HG02759 (cell line): Measurements from ENCODE around the gene CGB7.

Source experiments
- ATAC-seq: cut with Tn5 transposase; IDR thresholded peaks from one replicate; pipeline ENCODE4 v1.9.1; 2021; ENCODE audit warnings: mild to moderate bottlenecking, moderate library complexity; ENCODE audit not compliant: unreplicated experiment

Gene CGB7

GRCh38 chr19:49017041-49017665 lies 40.4 kb downstream of the CGB7 start, which contains the start of gene LHB:
TSS of gene LHB (minus strand) at chr19:49017091. CDS start at chr19:49017081, 10 bp downstream.
- ATAC-seq: no peak

GRCh38 chr19:49016067-49016839 lies 41.3 kb downstream of the CGB7 start:
- no peak for ATAC-seq

- no peak for ATAC-seq
These were observed 42.7 kb downstream of the CGB7 start for GRCh38 chr19:49014870-49015255.

- no peak for ATAC-seq
These were observed 43.3 kb downstream of the CGB7 start for GRCh38 chr19:49014123-49014869.

GRCh38 chr19:49011194-49011593 lies 46.4 kb downstream of the CGB7 start:
- ATAC-seq: no peak

GRCh38 chr19:49010453-49010852 lies 47.1 kb downstream of the CGB7 start:
- ATAC-seq: no peak

GRCh38 chr19:49009828-49010227 lies 47.7 kb downstream of the CGB7 start:
- no peak for ATAC-seq

GRCh38 chr19:49006905-49007304 lies 50.6 kb downstream of the CGB7 start:
- ATAC-seq: no peak

GRCh38 chr19:49004964-49005614 lies 52.5 kb downstream of the CGB7 start:
- ATAC-seq: no peak
